Stimulated activated naive CD8-positive, alpha-beta T cell treated with anti-CD3 and anti-CD28 coated beads, Interleukin-15, Interleukin-2, amounts not matched to agents 100 U/mL and 50 U/mL, for 24 hours (primary cell): ENCODE measurements around the gene SPRED1.
A peak's percentile ranks its signal among the peaks of the same experiment; 100 is the strongest.

Experiments used
- ATAC-seq: fragments of 150-1000 bp; cut with Tn5 transposase; one replicate; pipeline ENCODE4 v1.10.0; 2021
- DNase-seq: peaks from one replicate; pipeline ENCODE4 v3.0.0; 2021

SPRED1 gene

DNA sequence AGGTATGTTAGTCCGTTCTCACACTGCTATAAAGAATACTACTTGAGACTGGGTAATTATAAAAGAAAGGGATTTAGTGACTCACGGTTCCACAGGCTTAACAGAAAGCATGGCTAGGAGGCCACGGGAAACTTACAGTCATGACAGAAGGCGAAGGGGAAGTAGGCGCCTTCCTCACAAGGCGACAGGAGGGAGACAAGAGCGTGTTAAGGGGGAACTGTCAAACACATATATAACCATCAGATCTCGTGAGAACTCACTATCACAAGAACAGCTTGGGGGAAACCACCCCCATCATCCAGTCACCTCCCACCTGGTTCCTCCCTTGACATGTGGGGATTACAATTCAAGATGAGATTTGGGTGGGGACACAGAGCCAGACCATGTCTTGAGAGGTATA, 30.4 kb downstream of the SPRED1 start:
- no peak for ATAC-seq
- no peak for DNase-seq

DNA sequence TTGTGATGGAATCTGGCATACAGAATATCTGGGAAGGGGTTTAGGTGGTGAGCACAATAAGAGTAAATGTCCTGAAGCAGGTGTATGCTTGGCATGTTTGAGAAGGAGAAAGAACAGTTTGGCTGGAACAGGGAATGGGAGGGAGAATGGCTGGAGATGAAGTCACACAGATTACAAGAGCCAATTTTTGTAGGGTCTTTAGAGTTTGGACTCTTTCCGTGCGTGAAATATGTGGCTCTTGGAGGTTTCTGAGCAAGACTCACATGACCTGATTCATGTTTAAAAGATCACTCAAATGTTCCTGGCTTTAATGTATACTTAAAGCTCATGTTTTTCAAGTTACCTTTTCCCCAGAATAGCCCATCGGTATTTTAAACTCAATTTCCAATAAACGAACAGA, 32.8 kb downstream of the SPRED1 start:
- DNase-seq (no peak), ATAC-seq (no peak)

DNA sequence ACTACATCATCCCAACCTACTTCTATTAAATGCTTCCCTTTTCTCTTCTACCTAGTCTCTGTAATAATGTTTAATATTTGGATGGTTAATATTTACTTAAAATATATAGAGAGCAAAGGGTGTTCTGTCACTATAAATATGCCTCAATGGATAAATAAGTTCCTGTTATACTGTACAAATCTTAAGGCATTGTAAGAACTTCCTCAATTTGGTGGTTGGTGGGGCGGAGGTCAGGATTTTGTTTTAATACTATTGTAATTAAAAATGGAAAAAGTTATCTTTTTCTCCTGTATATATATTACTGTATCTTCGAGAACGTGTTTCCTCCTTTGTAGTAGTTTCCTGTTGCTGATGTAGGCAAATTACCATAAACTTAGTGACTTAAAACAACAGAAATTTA, 41.5 kb downstream of the SPRED1 start:
- no peak for ATAC-seq
- DNase-seq = no peak

DNA sequence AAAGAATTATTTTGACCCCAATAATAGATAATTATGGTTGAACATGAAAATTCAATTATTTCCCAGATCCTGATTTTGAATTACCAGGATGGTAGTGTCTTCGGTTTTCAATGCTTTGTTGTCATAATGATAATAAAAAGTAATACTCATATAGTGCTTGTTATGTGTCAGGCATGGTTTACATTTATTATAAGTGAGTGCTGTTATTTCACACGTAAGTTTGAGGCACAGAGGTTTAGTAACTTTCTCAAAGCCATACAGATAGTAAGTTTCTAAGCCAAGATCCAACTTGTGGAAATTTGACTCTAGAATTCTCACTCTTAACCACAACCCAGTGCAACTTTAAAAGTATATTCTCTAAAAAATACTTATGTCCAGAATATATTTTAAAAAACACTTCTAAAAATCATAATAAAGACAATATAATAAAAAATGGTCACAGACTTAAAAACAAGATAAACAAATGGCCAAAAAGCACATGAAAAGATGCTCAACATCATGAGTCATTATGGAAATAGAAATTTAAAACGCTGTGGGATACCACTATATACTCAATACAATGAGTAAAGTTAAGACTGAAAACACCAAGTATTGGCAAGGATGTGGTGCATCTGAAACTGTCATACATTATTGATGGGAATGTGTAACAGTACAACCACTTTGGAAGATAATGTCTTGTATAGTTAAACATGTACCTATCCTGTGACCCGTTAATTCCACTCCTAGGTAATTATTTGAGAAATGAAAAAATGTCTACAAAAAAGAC, 45.2 kb downstream of the SPRED1 start:
- DNase-seq (no peak), ATAC-seq (peak; percentile 79)

DNA sequence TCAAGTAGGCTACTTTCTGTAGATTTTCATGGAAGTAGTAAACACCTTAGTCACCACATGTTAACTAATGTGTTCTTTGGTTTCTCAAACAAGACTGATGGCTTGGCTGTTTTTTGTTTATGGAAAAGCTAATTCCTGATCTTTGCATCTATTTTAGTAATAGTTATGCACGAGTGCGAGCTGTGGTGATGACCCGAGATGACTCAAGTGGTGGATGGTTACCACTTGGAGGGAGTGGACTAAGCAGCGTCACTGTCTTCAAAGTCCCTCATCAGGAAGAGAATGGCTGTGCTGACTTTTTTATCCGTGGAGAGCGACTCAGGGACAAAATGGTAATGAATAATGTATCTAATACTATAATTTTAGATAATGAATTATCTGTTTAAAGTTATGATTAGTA, 46.6 kb downstream of the SPRED1 start:
- DNase-seq = no peak
- no peak for ATAC-seq

DNA sequence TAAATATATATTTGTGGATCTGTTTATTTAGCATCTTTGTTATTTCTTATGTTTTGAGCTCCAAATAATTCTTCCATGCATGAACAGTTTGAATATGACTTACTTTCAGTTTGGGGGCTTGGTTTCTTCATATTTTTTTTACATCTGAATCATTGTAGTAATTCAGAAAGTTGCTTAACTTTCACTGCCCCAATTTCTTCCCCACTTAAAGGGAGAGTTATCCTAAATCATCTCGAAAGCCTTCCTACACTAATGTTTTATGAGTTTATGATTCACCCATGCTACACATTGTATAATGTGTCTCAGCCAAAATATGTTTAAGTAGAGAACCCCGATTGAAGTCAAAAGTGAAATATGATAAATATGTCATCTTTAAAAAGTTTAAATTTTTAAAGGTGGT, 47.8 kb downstream of the SPRED1 start:
- no peak for DNase-seq
- ATAC-seq = no peak

DNA sequence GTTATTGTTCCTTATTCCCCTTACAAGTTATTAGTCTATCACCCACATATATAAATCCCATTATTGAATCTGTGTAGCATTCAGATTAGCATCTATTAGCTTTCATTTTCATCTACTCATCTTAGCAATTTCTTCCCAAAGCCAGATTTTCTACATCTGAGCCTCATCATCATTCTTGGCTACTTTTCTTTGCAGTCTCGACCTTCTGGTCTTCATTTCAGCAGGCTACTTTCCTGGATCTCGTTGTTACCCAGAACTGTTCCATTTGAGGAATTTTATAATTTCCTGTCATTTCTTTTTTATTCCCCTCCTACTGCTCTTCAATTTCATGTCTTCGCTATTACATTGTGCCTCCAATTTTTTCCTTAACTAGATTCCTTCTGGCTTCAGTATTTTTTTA, 51.8 kb downstream of the SPRED1 start:
- ATAC-seq (no peak), DNase-seq (no peak)

DNA sequence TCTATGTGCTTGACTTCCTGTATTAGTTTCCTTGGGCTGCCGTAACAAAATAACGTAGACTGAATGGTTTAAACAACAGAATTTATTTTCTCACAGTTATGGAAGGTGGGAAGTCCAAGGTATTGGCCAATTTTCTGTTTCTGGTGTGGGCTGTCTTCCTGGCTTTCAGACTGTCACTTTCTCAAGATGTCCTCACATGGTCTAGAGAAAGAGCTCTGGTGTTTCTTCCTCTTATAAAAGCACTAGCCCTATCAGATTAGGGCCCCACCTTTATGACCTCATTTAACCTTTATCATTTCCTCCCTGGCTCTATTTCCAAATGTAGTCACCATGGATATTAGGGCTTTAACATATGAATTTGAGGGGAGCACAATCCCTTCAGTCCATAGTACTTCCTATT, 54.6 kb downstream of the SPRED1 start:
- ATAC-seq (no peak), DNase-seq (no peak)

DNA sequence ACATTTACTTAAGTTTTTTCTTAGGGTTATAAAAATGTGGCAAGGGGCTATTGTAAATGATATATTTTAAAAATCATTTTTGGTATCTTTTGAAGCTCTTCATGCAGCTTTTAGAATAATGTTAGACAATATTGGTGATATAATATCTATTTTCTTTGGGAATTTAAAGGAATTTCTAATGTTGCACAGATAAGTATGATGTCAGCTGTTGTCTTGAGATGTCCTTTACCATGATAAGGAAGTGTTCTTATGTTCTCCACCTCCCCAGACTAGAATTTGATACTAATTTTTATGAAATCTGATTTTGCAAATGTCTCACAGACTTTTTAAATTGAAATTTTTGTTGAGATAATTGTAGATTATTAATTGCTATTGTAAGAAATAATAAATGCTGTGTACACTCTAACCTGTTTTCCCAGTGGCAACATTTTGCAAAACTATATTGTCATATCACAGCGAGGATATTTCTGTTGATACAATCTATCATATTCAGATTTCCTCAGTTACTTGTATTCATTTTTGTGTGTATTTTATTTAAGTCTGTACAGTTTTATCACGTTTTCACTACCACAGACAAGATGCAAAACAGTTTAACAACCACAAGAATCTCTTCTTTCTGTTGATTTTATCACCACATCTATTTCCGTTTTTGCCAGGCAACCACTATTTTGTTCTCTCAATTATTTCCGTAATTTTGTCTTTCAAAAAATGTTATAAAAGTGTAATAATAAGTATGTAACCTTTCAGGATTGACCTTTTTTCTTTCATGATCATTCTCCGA, 55.4 kb downstream of the SPRED1 start:
- no peak for ATAC-seq
- DNase-seq = no peak

DNA sequence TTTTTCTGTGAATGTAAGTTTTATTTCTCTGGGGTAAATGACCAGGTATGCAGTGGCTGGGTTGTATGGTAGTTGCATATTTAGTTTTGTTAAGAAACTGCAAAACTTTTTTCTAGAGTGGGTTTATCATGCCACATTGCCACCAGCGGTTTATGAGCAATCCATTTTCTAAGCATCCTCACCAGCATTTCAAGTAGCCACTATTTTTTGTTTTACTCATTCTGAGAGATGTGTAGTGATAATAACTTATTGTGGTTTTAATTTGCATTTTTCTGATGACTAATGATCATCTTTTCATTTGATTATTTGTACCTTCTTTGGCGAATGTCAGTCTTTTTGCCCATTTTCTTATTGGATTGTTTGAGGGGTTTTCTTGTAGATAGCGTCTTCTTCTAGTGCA, 56.2 kb downstream of the SPRED1 start:
- ATAC-seq = peak; percentile 79
- no peak for DNase-seq

DNA sequence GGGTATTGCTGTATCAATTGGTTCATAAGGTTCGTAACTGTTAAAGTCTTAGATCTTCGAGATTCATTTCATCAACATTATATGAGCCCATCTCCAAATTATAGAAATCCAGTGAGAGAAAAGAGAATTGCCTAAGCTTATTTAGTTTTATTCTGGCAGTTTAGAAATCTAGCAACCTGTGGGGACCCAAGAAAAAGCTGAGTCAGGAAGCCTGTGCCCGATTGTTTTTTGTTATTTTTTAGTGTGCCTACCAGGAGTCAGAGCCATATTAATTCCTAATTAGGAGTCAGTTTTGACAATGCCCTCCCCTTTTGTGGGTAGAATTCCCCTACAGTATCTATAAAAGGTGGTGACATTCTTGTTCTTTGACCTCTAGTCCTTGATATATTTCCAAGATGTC, 59.6 kb downstream of the SPRED1 start:
- DNase-seq (no peak), ATAC-seq (no peak)

DNA sequence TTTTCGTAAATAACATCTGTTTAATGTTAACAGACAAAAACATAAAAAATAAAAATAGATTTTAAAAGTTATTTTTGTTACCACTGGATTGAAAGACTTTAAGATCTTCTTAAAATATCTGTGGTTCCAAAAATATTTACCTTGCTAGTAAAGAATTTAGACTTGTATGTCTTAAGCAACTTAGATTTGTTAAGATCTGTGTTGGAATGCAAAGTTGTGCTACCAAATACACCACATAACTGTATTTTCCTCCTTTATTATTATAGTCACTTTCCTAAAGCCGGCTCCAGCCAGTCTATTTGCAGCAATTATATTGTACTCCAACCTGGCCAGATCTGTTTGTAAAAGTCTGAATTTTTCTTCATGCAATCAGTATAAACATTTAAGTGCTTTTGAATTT, 63.7 kb downstream of the SPRED1 start:
- ATAC-seq = no peak
- no peak for DNase-seq

DNA sequence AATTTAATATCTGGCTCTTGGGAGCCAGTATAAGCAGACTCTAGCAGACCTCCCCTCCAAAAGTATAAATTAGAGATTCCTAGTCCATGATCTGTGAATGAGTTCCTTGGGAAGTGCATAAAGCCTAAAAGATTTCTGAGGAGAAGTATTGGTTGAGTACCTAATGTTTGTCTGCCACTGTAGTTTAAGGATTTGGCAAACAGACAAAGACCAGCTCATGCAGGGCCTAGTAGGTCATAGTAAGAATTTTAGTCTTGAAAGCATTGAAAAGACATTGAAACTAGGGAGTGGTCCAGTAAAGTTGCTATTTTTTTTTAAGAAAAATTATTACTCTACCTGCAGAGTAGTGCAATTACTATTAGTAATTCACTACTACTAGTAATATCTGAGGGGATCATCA, 67.5 kb downstream of the SPRED1 start:
- ATAC-seq = no peak
- DNase-seq = no peak

DNA sequence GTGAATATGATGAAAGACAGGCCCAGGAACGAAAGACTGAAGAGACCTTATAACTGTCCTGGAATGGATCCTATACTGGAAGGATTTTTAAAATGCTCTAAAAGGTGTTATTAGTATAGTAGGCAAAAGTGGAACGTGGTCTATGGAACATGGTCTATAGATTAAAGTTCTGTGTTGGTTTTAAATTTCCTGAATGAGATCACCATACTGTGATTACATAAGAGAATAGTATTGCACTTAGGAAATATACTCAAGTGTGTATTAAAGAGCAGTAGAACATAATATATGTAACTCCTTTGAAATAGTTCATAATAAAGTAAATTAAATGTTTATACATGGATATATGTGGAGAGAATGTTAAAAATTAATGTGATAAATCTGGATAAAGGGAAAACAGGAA, 68.2 kb downstream of the SPRED1 start:
- no peak for DNase-seq
- no peak for ATAC-seq

DNA sequence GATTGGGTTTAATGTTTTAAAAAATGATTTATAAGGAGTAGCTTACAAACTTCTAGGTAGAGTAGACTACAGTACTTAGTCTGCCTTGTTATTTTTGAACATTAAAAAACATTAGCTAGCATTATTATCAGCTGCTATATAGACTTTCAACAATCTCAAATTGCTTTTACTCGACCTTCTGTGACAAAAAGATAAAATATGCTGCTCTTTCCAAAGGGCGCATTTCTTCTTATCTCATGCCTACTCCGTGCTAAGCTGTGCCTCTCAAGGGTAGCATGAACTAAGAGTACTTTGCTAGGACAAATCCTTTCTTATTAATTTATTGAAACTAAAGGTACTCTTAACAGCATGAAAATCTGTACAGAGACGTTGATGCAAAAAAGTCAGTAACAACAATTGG, 71.3 kb downstream of the SPRED1 start:
- ATAC-seq = no peak

DNA sequence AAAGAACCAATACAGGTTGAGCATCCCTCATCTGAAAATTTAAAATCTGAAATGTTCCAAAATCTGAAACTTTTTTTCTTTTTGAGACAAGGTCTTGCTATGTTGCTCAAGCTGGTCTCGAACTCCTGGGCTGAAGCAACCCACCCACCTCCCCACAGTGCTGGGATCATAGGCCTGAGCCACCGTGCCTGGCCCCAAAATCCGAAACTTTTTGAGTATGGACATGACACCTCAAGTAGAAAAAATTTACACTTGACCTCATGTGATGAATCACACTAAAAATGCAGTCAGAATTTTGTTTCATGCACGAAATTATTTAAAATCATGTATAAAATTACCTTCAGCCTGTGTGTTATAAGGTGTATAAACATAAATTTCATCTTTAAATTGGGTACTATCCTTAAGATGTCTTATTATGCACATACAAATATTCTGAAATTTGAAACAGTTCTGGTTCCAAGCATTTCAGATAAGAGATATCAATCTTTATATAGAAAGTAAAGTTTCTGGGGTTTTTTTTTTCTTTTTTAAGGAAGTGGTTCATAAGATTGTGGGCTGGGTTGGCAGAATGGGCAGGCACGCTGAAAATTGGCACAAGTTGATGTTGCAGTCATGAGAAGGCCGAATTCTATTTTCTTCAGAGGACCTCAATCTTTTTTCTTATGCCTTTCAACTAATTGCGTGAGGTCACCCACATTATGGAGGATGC, 72.5 kb downstream of the SPRED1 start:
- DNase-seq (no peak), ATAC-seq (no peak)

More for the DNA sequence above, 71.3 kb downstream of the SPRED1 start:
- no peak for DNase-seq

DNA sequence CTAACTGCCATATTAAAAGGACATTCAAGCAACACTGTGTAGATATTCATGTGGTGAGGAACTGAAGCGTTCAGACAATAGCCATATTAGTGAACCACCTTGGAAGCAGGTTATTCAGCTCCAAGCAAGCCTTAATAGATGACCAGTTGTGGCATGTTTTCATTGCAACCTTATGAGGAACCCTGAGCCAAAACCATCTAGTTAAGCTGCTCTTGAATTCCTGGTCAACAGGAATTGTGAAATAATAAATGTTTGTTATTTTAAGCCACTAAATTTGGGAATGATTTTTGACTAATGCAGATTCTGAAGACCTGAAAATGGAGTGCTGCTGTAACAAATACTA, 73.0 kb downstream of the SPRED1 start:
- no peak for DNase-seq
- ATAC-seq = no peak

DNA sequence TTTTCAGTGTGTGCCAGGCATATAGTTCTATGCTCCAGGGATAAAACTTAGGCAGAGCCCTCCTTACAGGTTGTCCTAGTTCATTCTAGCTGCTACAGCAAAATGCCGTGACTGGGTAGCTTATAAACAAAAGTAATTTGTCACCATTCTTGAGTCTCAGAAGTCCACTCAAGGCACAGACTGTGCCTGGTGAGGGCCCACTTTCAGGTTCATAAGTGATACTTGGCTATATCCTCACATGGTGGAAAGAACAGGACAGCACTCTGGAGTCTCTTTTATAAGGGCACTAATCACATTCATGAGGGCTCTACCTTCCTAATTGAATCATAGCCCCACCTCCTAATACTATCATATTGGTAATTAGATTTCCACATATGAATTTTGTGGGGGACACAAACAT, 80.1 kb downstream of the SPRED1 start:
- ATAC-seq = no peak
- no peak for DNase-seq

DNA sequence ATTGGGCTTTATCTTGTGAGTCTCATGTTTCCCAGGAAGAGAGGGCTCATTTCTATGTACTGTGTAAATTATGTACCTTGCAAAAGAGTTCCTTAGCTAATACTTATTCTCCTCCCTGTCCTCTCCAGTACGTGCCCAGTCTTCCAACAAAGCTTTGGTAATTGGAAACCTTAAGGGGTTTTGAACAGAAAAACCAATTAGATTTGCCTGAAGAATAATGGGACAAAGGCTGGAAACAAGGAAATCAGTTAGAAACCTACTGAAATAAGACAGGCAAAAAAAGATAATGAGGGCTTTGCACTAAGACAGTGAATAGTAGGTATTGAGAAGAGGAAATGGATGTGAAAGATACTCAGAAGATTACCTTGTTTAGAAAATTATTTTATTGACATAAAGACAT, 82.5 kb downstream of the SPRED1 start:
- DNase-seq = no peak
- ATAC-seq = no peak

DNA sequence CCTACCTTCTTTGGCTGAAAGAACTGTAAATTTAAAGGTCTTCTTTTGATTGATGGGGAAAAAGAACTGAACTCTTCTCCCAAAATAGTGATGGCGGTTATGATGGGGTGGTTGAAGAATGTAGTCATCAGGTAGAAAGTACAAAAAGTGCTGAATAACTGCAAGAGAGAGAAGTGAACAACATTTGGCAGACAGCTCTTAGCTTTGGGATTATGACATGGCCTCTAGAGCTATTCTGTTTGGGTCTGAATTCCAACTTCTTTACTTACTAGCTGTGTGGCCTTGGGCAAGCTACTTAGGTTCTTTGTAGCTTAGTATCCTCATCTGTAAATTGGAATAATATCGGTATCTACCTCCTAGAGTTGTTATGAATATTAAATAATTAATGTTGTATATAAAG, 91.7 kb downstream of the SPRED1 start:
- DNase-seq (no peak), ATAC-seq (no peak)

DNA sequence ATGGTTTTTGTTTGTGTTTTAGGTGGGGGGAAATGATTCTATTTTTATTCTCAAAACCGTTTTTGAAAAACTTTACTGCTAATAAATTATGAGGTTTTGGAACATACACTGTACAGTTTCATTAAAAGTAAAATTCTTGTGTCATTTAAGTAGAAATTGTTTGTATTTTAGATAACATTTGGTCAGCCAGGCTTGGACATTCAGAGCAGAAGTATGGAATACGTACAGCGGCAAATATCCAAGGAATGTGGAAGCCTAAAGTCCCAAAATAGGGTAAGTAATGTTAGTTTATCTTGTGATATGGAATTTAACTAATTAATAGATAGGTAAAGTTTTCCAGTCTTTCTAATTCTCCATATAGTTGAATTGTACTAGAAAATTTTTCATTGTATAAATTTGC, 96.6 kb downstream of the SPRED1 start:
- ATAC-seq = no peak
- DNase-seq = no peak

DNA sequence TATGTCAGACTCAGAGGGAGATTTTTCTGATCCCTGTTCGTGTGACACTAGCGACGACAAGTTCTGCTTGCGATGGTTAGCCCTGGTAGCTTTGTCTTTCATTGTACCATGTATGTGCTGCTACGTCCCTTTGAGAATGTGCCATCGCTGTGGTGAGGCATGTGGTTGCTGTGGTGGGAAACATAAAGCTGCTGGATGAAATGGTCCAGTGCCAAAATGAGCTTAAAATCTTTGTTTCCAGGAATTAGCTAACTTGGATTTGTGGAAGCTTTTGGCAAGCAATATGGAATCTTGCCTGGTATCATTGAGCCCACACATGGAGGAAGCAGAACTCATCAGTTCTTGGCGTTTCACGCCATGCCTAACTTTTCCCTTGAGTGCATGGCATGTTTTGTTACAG, 98.8 kb downstream of the SPRED1 start:
- ATAC-seq (no peak), DNase-seq (no peak)

DNA sequence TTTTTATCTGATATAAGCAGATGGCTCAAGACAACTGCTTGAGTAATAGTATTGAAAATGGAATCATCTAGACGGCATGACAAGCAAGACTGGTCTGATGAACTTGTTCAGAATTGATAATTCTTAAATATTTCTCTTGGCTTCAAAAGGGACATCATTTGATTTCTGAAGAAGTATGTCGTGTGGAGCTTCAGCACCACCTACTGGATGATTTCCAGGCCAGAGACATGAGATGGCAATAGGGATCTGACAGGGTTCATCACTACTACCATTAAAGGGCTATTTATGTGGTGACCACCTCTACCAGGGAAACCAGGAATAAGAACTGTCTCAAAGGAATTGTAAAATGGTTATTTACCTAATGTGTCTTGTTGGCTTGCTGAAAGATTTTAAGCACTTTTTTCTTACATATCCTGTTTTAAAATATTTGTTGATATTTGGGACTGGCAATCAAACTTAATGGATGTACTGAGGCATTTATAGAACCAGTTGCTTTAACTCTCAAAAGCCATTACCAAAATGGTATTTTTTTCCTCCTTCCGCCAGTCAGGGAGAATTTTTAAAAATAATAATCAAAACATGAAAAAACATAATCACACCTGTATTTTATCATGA, 101.8 kb downstream of the SPRED1 start:
- peak; percentile 49 for ATAC-seq
- DNase-seq = peak; percentile 49
